ENCODE results near the gene RSRC2. TPM values are rescaled to one million over a fixed set of nuclear protein-coding genes. Genes with fewer than 3 reads are reported as not detected.

Gene RSRC2
- total RNA-seq, 1 experiment from 2014 or later, result 93.1 TPM

DNA sequence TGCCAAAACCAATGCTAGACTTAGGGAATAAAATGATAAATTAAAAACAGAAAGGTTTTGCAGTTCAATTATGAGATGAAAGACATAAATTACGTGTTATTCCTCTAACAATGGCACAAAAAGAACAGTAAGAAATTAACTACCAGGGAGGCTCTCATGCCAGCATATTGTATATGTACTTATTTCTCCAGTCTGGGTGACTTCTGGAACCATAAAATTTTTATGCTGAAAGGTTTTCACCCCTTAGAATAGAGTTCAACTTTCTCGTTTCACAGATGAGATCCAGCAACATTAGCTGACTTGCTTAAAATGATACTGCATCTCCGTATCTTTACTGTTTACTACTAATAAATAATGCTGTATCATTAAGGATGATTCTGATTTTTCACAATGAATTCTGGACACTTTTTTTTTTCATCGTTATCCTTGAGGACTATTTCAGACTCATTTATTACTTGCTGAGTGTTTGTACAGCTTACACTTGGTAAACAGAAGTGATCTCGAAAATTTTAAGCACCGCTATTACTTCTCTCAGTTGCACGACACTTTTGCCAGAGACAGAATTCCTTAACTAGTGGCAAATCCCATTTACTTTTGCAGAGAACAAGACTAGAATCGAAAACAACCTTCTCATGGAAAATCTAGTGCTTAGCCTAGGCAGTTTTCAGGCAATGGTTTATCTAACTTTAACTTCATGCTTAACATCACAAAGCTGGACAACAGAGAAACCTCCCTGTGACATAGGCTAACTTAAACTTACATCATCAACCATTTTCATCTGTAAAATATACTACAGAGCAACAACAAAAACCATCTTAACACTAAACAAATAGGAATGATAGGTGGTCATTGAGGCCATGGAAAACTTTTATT, 2.7 kb downstream of the RSRC2 start (continued):
- TF ChIP-seq ETV6 (CRISPR knock-in tag; IDR thresholded peaks at IDR 0.05), result no peak
- TF ChIP-seq MLX (CRISPR knock-in tag; IDR thresholded peaks at IDR 0.05), result no peak
- TF ChIP-seq, protein P1, sequence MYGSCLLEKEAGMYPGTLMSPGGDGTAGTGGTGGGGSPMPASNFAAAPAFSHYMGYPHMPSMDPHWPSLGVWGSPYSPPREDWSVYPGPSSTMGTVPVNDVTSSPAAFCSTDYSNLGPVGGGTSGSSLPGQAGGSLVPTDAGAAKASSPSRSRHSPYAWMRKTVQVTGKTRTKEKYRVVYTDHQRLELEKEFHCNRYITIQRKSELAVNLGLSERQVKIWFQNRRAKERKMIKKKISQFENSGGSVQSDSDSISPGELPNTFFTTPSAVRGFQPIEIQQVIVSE (CRISPR knock-in tag; IDR thresholded peaks at IDR 0.05; ENCODE audit: borderline replicate concordance), result no peak
- no peak for TF ChIP-seq ZNF263 (CRISPR knock-in tag; IDR thresholded peaks at IDR 0.05; ENCODE audit: low read depth)
- TF ChIP-seq ZNF121 (CRISPR knock-in tag; IDR thresholded peaks at IDR 0.05), result no peak

- Mint-ChIP-seq H3K4me3 (peak overlapping the region; percentile 95), H3K27me3 (ENCODE audit: low read depth) (no peaks in the 10 kb centered on the region), H3K9me3 (no peaks in the 10 kb centered on the region), H3K4me1 (peaks cover 18% of the 10 kb centered on the region), H3K36me3 (peaks cover 59% of the 10 kb centered on the region), H3K27ac (peak overlapping the region; percentile 92)
- ChIA-PET CTCF (no interaction called here), POLR2A (interaction anchor here (0.6 to 1.8 kb wide), 2 partner anchors 22 to 1314 kb away, joined by 3 to 9 read pairs; partner anchors contain the start of gene ZCCHC8)
- no peak for TF ChIP-seq ESRRA (CRISPR knock-in tag; IDR thresholded peaks at IDR 0.05; ENCODE audit: borderline replicate concordance)
- TF ChIP-seq GABPB1 (CRISPR knock-in tag; IDR thresholded peaks at IDR 0.05), result no peak
- TF ChIP-seq, protein P2, sequence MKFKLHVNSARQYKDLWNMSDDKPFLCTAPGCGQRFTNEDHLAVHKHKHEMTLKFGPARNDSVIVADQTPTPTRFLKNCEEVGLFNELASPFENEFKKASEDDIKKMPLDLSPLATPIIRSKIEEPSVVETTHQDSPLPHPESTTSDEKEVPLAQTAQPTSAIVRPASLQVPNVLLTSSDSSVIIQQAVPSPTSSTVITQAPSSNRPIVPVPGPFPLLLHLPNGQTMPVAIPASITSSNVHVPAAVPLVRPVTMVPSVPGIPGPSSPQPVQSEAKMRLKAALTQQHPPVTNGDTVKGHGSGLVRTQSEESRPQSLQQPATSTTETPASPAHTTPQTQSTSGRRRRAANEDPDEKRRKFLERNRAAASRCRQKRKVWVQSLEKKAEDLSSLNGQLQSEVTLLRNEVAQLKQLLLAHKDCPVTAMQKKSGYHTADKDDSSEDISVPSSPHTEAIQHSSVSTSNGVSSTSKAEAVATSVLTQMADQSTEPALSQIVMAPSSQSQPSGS (CRISPR knock-in tag; IDR thresholded peaks at IDR 0.05; ENCODE audit: borderline replicate concordance, low read depth), result no peak
- TF ChIP-seq CREM (CRISPR knock-in tag; IDR thresholded peaks at IDR 0.05), result no peak
- DNase-seq (ENCODE audit: low spot score), result no peak
- no peak for ATAC-seq
Observed at GRCh38 chr12:122523280-122523679, 3.5 kb downstream of the RSRC2 start.

DNA sequence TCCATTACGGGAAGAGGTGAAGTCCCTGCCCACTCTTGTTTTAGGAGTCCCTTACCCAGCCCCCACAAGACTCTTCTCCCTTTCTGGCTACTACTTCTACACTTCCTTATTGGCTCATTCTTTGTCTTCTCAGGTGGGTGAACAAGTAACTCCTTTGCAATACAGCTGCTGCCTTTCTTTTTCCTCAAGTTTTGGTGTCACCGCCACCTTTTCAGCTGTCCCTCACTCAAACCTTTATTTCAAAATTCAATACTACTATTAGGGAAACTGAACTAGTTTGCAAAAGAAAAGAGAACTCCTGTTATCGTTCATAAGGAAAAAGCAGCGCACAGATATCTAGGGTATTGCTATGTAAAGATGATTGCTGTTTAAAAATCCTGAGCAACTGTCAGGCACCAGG, 6.1 kb downstream of the RSRC2 start:
- Mint-ChIP-seq H3K9me3 (no peaks in the 10 kb centered on the region), H3K36me3 (peaks cover 85% of the 10 kb centered on the region), H3K27me3 (ENCODE audit: low read depth) (no peaks in the 10 kb centered on the region), H3K4me3 (no peak overlapping the region), H3K4me1 (peaks cover 18% of the 10 kb centered on the region), H3K27ac (peak overlapping the region; percentile 47; the same call in 1 of the 2 replicates)
- ChIA-PET POLR2A (interaction anchor here (0.6 kb wide), 1 partner anchor 12 kb away, joined by 4 read pairs; no protein-coding TSS in a partner anchor), CTCF (no interaction called here)
- ATAC-seq (no peak), DNase-seq (ENCODE audit: low spot score) (no peak)
- TF ChIP-seq, protein P3, sequence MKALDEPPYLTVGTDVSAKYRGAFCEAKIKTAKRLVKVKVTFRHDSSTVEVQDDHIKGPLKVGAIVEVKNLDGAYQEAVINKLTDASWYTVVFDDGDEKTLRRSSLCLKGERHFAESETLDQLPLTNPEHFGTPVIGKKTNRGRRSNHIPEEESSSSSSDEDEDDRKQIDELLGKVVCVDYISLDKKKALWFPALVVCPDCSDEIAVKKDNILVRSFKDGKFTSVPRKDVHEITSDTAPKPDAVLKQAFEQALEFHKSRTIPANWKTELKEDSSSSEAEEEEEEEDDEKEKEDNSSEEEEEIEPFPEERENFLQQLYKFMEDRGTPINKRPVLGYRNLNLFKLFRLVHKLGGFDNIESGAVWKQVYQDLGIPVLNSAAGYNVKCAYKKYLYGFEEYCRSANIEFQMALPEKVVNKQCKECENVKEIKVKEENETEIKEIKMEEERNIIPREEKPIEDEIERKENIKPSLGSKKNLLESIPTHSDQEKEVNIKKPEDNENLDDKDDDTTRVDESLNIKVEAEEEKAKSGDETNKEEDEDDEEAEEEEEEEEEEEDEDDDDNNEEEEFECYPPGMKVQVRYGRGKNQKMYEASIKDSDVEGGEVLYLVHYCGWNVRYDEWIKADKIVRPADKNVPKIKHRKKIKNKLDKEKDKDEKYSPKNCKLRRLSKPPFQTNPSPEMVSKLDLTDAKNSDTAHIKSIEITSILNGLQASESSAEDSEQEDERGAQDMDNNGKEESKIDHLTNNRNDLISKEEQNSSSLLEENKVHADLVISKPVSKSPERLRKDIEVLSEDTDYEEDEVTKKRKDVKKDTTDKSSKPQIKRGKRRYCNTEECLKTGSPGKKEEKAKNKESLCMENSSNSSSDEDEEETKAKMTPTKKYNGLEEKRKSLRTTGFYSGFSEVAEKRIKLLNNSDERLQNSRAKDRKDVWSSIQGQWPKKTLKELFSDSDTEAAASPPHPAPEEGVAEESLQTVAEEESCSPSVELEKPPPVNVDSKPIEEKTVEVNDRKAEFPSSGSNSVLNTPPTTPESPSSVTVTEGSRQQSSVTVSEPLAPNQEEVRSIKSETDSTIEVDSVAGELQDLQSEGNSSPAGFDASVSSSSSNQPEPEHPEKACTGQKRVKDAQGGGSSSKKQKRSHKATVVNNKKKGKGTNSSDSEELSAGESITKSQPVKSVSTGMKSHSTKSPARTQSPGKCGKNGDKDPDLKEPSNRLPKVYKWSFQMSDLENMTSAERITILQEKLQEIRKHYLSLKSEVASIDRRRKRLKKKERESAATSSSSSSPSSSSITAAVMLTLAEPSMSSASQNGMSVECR (CRISPR knock-in tag; IDR thresholded peaks at IDR 0.05; ENCODE audit: borderline replicate concordance), result no peak

DNA sequence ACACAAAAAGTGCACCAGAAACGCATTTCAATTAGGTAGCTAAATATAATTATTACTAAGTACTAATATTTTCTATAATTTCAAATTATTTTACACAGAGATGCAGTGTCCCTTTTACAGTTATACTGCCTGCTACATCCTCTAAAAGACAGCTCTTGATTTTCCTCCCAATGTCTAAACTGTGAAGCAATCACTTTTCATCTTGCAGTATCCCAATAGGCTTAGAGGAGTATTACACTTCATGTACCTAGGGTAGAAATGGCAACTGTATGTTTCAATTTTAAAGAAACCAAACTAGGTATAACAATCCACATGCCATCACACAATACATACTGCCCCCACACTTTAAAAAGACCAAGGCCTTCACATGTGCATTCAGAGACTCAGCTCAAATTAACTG, 7.3 kb downstream of the RSRC2 start:
- Mint-ChIP-seq H3K4me3 (no peak overlapping the region), H3K36me3 (peaks cover 86% of the 10 kb centered on the region), H3K9me3 (no peaks in the 10 kb centered on the region), H3K27me3 (ENCODE audit: low read depth) (no peaks in the 10 kb centered on the region), H3K27ac (no peak overlapping the region), H3K4me1 (peaks cover 15% of the 10 kb centered on the region)
- ChIA-PET POLR2A (no interaction called here), CTCF (no interaction called here)
- DNase-seq (ENCODE audit: low spot score) (no peak), ATAC-seq (no peak)
- no peak for TF ChIP-seq ATF3 (CRISPR knock-in tag; conservative IDR thresholded peaks at IDR 0.05)
